Measurements from ENCODE around the gene FRMD4B. TPM values are rescaled to one million over a fixed set of nuclear protein-coding genes. Genes with fewer than 3 reads are reported as not detected.

Gene FRMD4B
- 10 to 100 TPM; 42.9 to 52.3 (median 47.5) TPM for polyA plus RNA-seq (ENCODE audit: insufficient read length in 3 of 3)

GRCh38 chr3:69385723-69386555 lies at the start of gene FRMD4B:
FRMD4B (minus strand) TSS chr3:69386088; CDS start chr3:69385989, 99 bp downstream.
- DNase-seq (ENCODE audit: low read depth in 3 of 3, low spot score in 2 of 3) = no peak

GRCh38 chr3:69433969-69434325 lies 48.1 kb upstream of the FRMD4B start:
- DNase-seq (ENCODE audit: low read depth in 3 of 3, low spot score in 2 of 3) = no peak

GRCh38 chr3:69433121-69433968 lies 47.5 kb upstream of the FRMD4B start:
- no peak for DNase-seq (ENCODE audit: low read depth in 3 of 3, low spot score in 2 of 3)

GRCh38 chr3:69428657-69429255 lies 42.9 kb upstream of the FRMD4B start:
- DNase-seq (ENCODE audit: low read depth in 3 of 3, low spot score in 2 of 3) = no peak

- DNase-seq (ENCODE audit: low read depth in 3 of 3, low spot score in 2 of 3) = no peak
These were observed 41.0 kb upstream of the FRMD4B start for GRCh38 chr3:69426967-69427304.

- no peak for DNase-seq (ENCODE audit: low read depth in 3 of 3, low spot score in 2 of 3)
These were observed 40.5 kb upstream of the FRMD4B start for GRCh38 chr3:69426291-69426966.

DNA sequence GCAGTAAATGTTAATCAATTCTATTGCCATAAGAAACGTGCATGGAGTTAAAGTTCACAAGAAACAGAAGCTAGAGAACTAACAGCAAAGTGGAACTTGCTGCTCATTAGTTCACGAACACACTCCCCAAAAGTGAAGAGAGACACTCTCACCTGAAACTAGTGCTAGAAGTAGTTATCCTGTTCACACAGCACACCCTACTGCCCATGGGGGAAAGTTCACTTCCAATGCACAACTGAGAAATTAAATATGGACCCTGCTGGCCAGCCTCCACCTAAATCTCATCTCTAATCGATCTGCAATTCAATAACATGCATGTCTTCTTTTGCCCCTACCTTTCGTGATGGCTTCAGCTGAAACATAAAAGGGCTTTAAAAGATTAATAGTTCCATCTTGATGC lies 39.4 kb upstream of the FRMD4B start:
- peak in 1 of 3 donors; percentile 19 for DNase-seq (ENCODE audit: low read depth in 3 of 3, low spot score in 2 of 3)

GRCh38 chr3:69423463-69424155 lies 37.7 kb upstream of the FRMD4B start:
- DNase-seq (ENCODE audit: low read depth in 3 of 3, low spot score in 2 of 3) = no peak

DNA sequence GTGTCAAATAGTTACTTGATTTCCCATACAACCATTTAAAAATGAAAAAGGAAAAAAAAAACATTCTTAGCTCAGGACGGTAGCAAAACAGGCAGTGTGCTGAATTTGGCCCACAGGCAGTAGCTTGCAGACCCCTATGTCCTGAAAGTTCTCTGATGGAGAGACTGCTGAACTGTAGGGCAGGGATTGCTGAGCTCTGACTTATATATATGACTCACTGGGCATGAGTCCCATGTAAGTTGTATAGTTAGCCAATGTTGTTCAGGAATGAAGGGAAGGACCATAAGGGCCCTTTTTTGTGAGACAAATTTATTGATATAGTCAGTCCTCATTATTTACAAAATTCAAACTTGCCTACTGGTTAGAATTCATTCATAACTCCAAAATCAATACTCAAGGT lies 36.9 kb upstream of the FRMD4B start:
- no peak for DNase-seq (ENCODE audit: low read depth in 3 of 3, low spot score in 2 of 3)

GRCh38 chr3:69420781-69421520 lies 35.1 kb upstream of the FRMD4B start:
- no peak for DNase-seq (ENCODE audit: low read depth in 3 of 3, low spot score in 2 of 3)

DNA sequence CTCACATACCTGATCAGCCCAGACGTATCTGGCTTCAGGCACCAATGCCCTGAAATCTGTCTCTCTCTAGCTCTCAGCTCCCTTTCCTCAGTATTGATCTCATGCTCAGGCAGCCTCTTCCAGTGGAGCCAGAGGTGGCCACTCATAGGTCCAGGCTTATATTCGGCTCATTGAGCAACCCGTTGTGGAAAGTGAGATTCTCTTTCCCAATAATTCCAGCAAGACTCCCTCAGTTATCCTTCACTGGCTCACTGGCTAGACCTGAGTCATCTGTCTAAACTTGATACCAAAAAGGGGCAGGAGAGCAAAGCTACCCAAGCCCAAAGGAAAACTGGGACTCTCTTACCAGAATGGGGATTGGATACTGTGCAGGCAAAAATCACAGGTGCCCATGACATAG lies 33.4 kb upstream of the FRMD4B start:
- DNase-seq (ENCODE audit: low read depth in 3 of 3, low spot score in 2 of 3) = no peak

- DNase-seq (ENCODE audit: low read depth in 3 of 3, low spot score in 2 of 3) = no peak
These were observed 31.7 kb upstream of the FRMD4B start for GRCh38 chr3:69417541-69418078.

DNA sequence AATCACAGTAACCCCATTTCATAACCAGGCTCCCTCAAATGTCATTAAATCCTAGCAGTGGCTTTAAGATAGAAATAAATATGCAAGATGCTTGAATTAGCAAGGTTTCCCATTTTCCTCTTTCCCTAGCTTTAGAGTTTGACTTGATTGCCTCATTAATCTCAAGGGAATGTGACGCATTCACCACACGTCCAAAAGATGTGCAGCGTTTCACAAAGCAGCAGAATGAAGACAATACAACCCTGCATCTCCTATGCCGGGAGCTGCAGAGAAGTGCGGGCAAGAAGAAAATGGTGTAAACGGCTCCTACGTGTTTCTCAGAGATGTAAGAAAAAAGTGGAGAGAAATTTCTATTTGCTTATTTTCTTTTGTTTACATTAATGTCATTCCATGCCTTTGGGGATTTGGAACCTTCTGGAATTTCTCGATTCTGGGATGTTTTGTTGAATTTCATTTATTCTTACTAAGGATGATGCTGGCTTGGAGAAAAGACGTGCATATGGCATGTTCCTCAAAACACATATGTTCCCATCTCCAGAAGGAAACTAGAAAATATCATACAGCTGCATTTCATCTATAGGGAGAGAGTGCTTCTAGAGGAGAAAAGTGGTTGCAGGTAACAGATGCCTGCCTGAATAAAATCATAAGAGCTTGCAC lies 27.8 kb upstream of the FRMD4B start:
- DNase-seq (ENCODE audit: low read depth in 3 of 3, low spot score in 2 of 3) = no peak

- DNase-seq (ENCODE audit: low read depth in 3 of 3, low spot score in 2 of 3) = no peak
These were observed 25.5 kb upstream of the FRMD4B start for GRCh38 chr3:69411346-69411745.

- peak in 1 of 3 donors; percentile 47 for DNase-seq (ENCODE audit: low read depth in 3 of 3, low spot score in 2 of 3)
These were observed 24.4 kb upstream of the FRMD4B start for GRCh38 chr3:69410301-69410700.

DNA sequence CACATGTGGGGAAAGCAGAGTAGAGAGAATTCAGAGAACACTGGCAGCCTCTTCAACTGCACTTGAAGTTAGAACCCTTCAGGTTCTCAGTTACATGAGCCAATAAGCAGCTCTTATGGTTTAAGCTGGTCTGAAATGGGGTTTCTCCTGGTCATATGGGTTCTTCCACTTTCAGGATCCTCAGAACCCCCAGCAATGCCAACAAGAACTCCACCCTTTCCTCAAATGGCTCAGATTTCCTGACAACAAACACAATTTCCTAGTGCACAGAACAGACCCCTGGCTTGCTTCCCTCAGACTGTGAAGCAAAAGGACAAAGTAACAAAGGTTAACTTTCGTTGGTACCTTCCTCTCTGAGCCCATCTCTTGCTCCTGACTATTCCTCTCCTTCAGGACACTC lies 23.9 kb upstream of the FRMD4B start:
- no peak for DNase-seq (ENCODE audit: low read depth in 3 of 3, low spot score in 2 of 3)

GRCh38 chr3:69409011-69409410 lies 23.1 kb upstream of the FRMD4B start:
- no peak for DNase-seq (ENCODE audit: low read depth in 3 of 3, low spot score in 2 of 3)

- no peak for DNase-seq (ENCODE audit: low read depth in 3 of 3, low spot score in 2 of 3)
These were observed 22.7 kb upstream of the FRMD4B start for GRCh38 chr3:69408542-69408941.

- no peak for DNase-seq (ENCODE audit: low read depth in 3 of 3, low spot score in 2 of 3)
These were observed 22.0 kb upstream of the FRMD4B start for GRCh38 chr3:69407908-69408307.
